Cardiac muscle cell (in vitro differentiated cells and primary cell): ENCODE data around the gene CAP2. TPM values are rescaled to one million over a fixed set of nuclear protein-coding genes. Genes with fewer than 3 reads are reported as not detected.
A peak's percentile ranks its signal among the peaks of the same experiment; 100 is the strongest.
"Not testable (repeated sequence)": the region's sequence is repeated elsewhere in the genome, so short reads cannot be mapped to it uniquely, and the experiment has no call there.

Experiments used
- DNase-seq, 2 donors: peaks; one replicate each; pipeline versions ENCODE4 v3.0.0 to v3.0.0-alpha.2; 2010 to 2017; ENCODE audit warnings: low read depth in 1 of 2, low spot score in 1 of 2
- H3K27ac ChIP-seq: fragments of 200-600 bp; sonication (generic); 2 replicates; pipeline ENCODE4 v1.5.1; 2016
- H3K27me3 ChIP-seq: fragments of 200-600 bp; sonication (generic); 2 replicates; pipeline ENCODE4 v1.6.0; 2016; ENCODE audit warnings: control low read depth
- H3K36me3 ChIP-seq: fragments of 200-600 bp; sonication (generic); 2 replicates; pipeline ENCODE4 v1.5.1; 2016; ENCODE audit warnings: control low read depth
- H3K4me1 ChIP-seq: fragments of 200-600 bp; sonication (generic); 2 replicates; pipeline ENCODE4 v1.8.1; 2017; ENCODE audit warnings: low read depth, mild to moderate bottlenecking, mixed run types
- H3K4me3 ChIP-seq: fragments of 200-600 bp; sonication (generic); 2 replicates; pipeline ENCODE4 v1.5.1; 2016; ENCODE audit warnings: mild to moderate bottlenecking
- H3K9me3 ChIP-seq: fragments of 200-600 bp; sonication (generic); 2 replicates; pipeline ENCODE4 v1.5.1; 2017; ENCODE audit warnings: low read depth, mild to moderate bottlenecking, control low read depth
- CTCF ChIP-seq: IDR thresholded peaks from 2 replicates; pipeline ENCODE4 v1.5.1; 2012; ENCODE audit warnings: low read depth, mild to moderate bottlenecking, low read length
- polyA plus RNA-seq: library from polyadenylated mRNA; unstranded; fragments of >200 nt; fragmentation: Nextera tagmentation; extraction: Ambion mirVana; gene quantifications from 2 replicates; pipeline ENCODE4 v1.2.1, GENCODE V29; 2016
- total RNA-seq: library from RNA; depleted of rRNA; stranded (reverse); fragments of >200 nt; gene quantifications from 2 replicates; pipeline ENCODE4 v1.2.3, GENCODE V29; 2016

The CAP2 gene
- total and polyA plus RNA-seq, 2 experiments from 2014 or later, result 95.7 to 262 TPM

DNA sequence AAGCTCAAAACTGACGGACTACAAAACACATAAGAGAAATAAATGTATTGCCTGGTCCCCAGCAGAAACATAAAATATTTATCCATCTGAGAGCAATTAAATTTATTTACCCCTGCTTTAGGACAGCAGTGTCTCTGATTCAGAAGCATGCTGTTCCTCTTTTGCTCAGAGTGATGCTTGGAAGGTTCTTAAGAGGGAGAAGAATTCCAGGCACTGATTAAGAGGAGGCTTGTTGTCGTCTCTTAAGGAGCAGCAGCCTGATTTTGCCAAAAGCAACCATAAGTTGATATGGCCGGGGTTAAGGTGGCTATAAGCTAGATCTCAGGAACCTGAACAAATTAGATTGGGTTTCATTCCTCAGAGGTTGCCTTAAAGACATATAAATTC, 25.8 kb downstream of the CAP2 start:
- peaks cover 59% of the 10 kb centered on the region for H3K4me1 ChIP-seq
- H3K9me3 ChIP-seq, result no peaks in the 10 kb centered on the region
- peak overlapping the region; percentile 99 for H3K27ac ChIP-seq
- H3K36me3 ChIP-seq, result peaks cover 8% of the 10 kb centered on the region
- TF ChIP-seq CTCF, result no peak
- DNase-seq, result peak in 1 of 2 donors; percentile 14
- peak overlapping the region; percentile 0 for H3K4me3 ChIP-seq
- H3K27me3 ChIP-seq, result no peaks in the 10 kb centered on the region

DNA sequence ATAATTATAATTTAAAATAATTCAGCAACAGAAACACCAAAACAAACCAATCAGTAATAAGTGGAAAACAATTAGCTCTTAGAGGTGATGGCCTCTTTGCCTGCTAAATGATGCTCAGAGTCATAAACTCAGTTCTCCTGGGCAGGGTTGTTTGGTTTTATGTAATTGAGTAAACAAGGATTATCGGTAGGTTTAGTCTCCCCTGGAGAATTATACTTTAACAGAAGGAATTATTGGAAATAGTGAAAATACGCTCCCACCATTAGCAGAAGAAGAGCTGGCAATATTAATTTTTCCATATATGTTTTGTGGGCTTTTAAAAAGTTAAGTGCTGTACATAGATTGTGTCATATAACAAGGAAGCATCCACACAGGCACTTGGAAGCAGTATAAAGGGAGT, 27.0 kb downstream of the CAP2 start:
- no peak for TF ChIP-seq CTCF
- peak overlapping the region; percentile 99 for H3K27ac ChIP-seq
- no peak overlapping the region for H3K4me3 ChIP-seq
- H3K27me3 ChIP-seq, result no peaks in the 10 kb centered on the region
- DNase-seq, result no peak
- H3K4me1 ChIP-seq, result peaks cover 56% of the 10 kb centered on the region
- H3K9me3 ChIP-seq, result no peaks in the 10 kb centered on the region
- peaks cover 16% of the 10 kb centered on the region for H3K36me3 ChIP-seq

DNA sequence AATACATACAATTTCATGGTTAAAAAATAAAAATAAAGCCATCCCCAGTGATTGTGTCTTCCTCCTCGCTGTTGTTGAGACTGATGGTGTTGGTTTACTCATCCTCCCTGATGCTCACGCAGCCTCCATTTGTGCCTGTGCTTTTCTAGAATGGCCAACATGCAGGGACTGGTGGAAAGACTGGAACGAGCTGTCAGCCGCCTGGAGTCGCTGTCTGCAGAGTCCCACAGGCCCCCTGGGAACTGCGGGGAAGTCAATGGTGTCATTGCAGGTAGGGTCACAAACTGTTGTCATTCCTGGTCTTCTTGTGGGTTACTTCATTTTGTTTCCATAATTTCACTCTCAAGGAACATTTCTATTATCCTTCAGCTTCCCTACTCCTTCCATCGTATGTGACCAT, 28.0 kb downstream of the CAP2 start:
- H3K27ac ChIP-seq, result peak overlapping the region; percentile 99
- H3K4me3 ChIP-seq, result no peak overlapping the region
- no peak for DNase-seq
- H3K27me3 ChIP-seq, result no peaks in the 10 kb centered on the region
- H3K4me1 ChIP-seq, result peaks cover 47% of the 10 kb centered on the region
- H3K36me3 ChIP-seq, result peaks cover 22% of the 10 kb centered on the region
- no peak for TF ChIP-seq CTCF
- H3K9me3 ChIP-seq, result no peaks in the 10 kb centered on the region

DNA sequence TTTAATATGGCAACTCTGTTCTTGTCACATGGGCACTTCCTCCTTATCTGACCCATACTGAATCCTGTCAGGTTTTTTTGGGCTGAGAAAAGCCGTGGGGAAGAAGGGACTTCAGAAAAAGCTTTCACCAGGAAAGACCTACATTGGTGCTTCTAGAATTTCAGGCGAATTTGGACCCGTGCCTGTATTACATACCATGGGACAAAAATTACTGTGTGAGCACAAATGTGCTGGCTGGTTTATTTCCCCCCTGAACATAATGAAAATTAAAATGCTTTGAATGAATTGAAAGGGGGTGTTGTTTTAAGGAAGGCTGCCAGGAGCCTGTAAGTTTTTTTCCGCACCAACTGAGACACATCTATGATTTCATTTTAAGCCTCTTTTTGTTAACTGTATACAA, 29.6 kb downstream of the CAP2 start:
- peak overlapping the region; percentile 83 for H3K27ac ChIP-seq
- peak in 1 of 2 donors; percentile 24 for DNase-seq
- peaks cover 35% of the 10 kb centered on the region for H3K36me3 ChIP-seq
- no peak overlapping the region for H3K4me3 ChIP-seq
- H3K9me3 ChIP-seq, result no peaks in the 10 kb centered on the region
- no peaks in the 10 kb centered on the region for H3K27me3 ChIP-seq
- no peak for TF ChIP-seq CTCF
- peaks cover 31% of the 10 kb centered on the region for H3K4me1 ChIP-seq

- TF ChIP-seq CTCF, result no peak
- peaks cover 49% of the 10 kb centered on the region for H3K36me3 ChIP-seq
These were observed 33.7 kb downstream of the CAP2 start for GRCh38 chr6:17427062-17427461.

GRCh38 chr6:17427617-17428016, 34.2 kb downstream of the CAP2 start:
- H3K36me3 ChIP-seq, result peaks cover 49% of the 10 kb centered on the region
- H3K4me3 ChIP-seq, result no peak overlapping the region
- no peaks in the 10 kb centered on the region for H3K9me3 ChIP-seq
- TF ChIP-seq CTCF, result no peak
- no peaks in the 10 kb centered on the region for H3K27me3 ChIP-seq
- peaks cover 12% of the 10 kb centered on the region for H3K4me1 ChIP-seq
- no peak overlapping the region for H3K27ac ChIP-seq
- DNase-seq, result no peak

More at GRCh38 chr6:17427062-17427461, 33.7 kb downstream of the CAP2 start:
- H3K27me3 ChIP-seq, result no peaks in the 10 kb centered on the region
- peaks cover 13% of the 10 kb centered on the region for H3K4me1 ChIP-seq
- H3K9me3 ChIP-seq, result no peaks in the 10 kb centered on the region
- DNase-seq, result no peak
- no peak overlapping the region for H3K27ac ChIP-seq
- no peak overlapping the region for H3K4me3 ChIP-seq

DNA sequence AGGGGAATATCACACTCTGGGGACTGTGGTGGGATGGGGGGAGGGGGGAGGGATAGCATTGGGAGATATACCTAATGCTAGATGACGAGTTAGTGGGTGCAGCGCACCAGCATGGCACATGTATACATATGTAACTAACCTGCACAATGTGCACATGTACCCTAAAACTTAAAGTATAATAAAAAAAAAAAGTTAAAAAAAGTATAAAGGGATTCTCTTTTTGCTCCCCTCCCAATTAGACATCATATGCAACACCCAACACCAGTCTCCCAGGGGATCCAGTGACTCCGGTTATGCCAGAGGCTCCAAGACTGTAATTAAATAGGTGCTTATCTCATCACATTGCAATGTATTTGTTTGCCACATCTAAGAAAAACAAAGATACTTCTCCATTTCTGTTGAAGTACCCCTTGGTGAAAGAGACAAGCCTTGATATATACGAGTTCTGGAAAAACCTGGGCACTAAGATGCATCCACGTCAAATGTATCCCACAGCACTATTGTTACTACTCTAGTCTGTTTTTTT, 35.3 kb downstream of the CAP2 start:
- H3K9me3 ChIP-seq, H3K4me1 ChIP-seq, H3K4me3 ChIP-seq, H3K27me3 ChIP-seq, DNase-seq: not testable (repeated sequence)
- H3K27ac ChIP-seq, result peak overlapping the region; percentile 14
- H3K36me3 ChIP-seq, result peaks cover 48% of the 10 kb centered on the region
